ENCODE data around the gene UCN3. TPM values are rescaled to one million over a fixed set of nuclear protein-coding genes. Genes with fewer than 3 reads are reported as not detected.

Gene UCN3
- total RNA-seq, 1 experiment from 2014 or later, result not detected

DNA sequence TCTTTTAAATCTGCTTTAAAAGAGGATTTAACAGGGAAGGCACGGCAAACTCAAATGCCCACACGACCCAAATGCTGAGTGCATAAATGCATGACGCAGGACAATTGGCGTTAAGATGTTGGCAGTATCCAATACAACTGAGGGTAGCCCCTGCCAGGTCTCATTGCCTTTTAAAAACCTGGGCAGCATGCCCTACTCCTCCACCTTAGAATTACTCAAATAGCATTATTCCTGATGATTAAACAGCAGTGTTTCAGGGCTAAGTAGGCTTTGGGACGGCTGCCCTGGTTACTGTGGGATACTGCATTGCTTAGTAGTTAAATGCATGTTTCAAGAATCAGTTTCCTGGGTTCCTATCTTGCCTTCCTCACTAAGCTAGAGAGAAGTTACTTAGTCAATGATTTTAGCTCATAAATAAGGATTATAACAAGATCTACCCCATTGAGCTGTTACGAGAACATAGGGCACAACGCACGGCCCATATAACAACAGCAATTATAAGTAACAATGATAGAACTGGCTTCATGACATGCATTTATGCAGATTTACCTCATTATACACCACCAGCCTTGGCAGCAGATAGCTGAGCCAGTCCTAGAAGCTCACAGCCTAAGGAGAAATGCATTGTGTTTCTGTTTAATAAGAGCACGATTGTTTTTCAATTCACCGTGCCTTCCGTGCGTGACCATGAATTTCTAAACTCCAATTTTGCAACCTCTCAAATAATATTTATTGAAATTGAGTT is 32.0 kb downstream of the UCN3 start:
- H4K5ac ChIP-seq (ENCODE audit: insufficient read length, low read depth, low read length), result no peak overlapping the region
- TF ChIP-seq, protein P1, sequence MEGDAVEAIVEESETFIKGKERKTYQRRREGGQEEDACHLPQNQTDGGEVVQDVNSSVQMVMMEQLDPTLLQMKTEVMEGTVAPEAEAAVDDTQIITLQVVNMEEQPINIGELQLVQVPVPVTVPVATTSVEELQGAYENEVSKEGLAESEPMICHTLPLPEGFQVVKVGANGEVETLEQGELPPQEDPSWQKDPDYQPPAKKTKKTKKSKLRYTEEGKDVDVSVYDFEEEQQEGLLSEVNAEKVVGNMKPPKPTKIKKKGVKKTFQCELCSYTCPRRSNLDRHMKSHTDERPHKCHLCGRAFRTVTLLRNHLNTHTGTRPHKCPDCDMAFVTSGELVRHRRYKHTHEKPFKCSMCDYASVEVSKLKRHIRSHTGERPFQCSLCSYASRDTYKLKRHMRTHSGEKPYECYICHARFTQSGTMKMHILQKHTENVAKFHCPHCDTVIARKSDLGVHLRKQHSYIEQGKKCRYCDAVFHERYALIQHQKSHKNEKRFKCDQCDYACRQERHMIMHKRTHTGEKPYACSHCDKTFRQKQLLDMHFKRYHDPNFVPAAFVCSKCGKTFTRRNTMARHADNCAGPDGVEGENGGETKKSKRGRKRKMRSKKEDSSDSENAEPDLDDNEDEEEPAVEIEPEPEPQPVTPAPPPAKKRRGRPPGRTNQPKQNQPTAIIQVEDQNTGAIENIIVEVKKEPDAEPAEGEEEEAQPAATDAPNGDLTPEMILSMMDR (conservative IDR thresholded peaks at IDR 0.05), result no peak
- H3K79me2 ChIP-seq (ENCODE audit: insufficient read depth, low read length), result no peaks in the 10 kb centered on the region
- no peak overlapping the region for H2BK15ac ChIP-seq (ENCODE audit: low read depth, low read length)
- H3K23me2 ChIP-seq (ENCODE audit: insufficient read length, low read depth, low read length, poor library complexity, severe bottlenecking), result no peaks in the 10 kb centered on the region
- H3K27ac ChIP-seq (ENCODE audit: insufficient read length, low read depth, low read length), result no peak overlapping the region
- H3K23ac ChIP-seq (ENCODE audit: insufficient read length, low read depth, low read length), result no peak overlapping the region
- H3K18ac ChIP-seq (ENCODE audit: insufficient read length, low read depth, low read length), result no peak overlapping the region
- no peak overlapping the region for H3K27ac Mint-ChIP-seq
- H2AK5ac ChIP-seq (ENCODE audit: insufficient read length, low read length), result no peak overlapping the region
- peaks cover 18 to 25% of the 10 kb centered on the region in 2 experiments for H3K9me3 Mint-ChIP-seq
- no peak overlapping the region for H3K56ac ChIP-seq (ENCODE audit: insufficient read length, low read depth, low read length)
- no peak overlapping the region for H2BK12ac ChIP-seq (ENCODE audit: insufficient read length, low read depth, low read length)
- no peak overlapping the region for H4K91ac ChIP-seq (ENCODE audit: insufficient read length, low read depth, low read length)
- no peak overlapping the region for H3T11ph ChIP-seq (ENCODE audit: low read length)
- H3K4me2 ChIP-seq (ENCODE audit: insufficient read depth, insufficient read length, low read length), result no peak overlapping the region
- H3K4ac ChIP-seq (ENCODE audit: low read depth, low read length), result no peak overlapping the region
- H3K27me3 ChIP-seq (ENCODE audit: insufficient read depth, low read length), result no peaks in the 10 kb centered on the region
- H3K36me3 Mint-ChIP-seq (ENCODE audit: insufficient read depth in 1 of 3, low read depth in 3 of 3), result peaks cover 3 to 13% (median 8%) of the 10 kb centered on the region in 3 experiments; a peak in 6 of 7 replicates
- no CpG with 5 or more reads among the region's 12 CpGs for WGBS (ENCODE audit: extremely low coverage, insufficient read length, low lambda C conversion rate)
- H3K9me3 ChIP-seq (ENCODE audit: control insufficient read depth, low read depth, low read length), result peaks cover 6% of the 10 kb centered on the region
- no peak overlapping the region for H2BK20ac ChIP-seq (ENCODE audit: low read depth, low read length, poor library complexity, severe bottlenecking)
- H4K8ac ChIP-seq (replicated peaks; ENCODE audit: insufficient read length, low read depth, low read length), result no peak overlapping the region
- H3K14ac ChIP-seq (ENCODE audit: insufficient read depth, low read length), result no peak overlapping the region
- no peak overlapping the region for H3K4me3 Mint-ChIP-seq
- H3K27me3 Mint-ChIP-seq (ENCODE audit: low read depth), result no peaks in the 10 kb centered on the region
- H3K79me1 ChIP-seq (ENCODE audit: insufficient read depth, low read depth, low read length, poor library complexity, severe bottlenecking), result no peaks in the 10 kb centered on the region
- DNase-seq, result no peak
- no peak overlapping the region for H2BK120ac ChIP-seq (ENCODE audit: low read depth, low read length, poor library complexity, severe bottlenecking)
- no peak overlapping the region for H2AFZ ChIP-seq (ENCODE audit: low read length)
- H3K9ac ChIP-seq (ENCODE audit: extremely low read depth, insufficient read length, low read length), result no peak overlapping the region
- no peaks in the 10 kb centered on the region for H4K20me1 ChIP-seq (ENCODE audit: control insufficient read depth, insufficient read depth, insufficient read length)
- peaks cover 4% of the 10 kb centered on the region in 2 experiments; a peak in 3 of 4 replicates for H3K4me1 Mint-ChIP-seq
- H3K4me1 ChIP-seq (ENCODE audit: insufficient read depth, low read length), result no peaks in the 10 kb centered on the region
- no peak overlapping the region for H2BK5ac ChIP-seq (ENCODE audit: insufficient read length, low read length)

Measured in H9 (cell line).